ENCODE results near the gene MMP13. TPM values are rescaled to one million over a fixed set of nuclear protein-coding genes. Genes with fewer than 3 reads are reported as not detected.

The MMP13 gene
- total RNA-seq, 1 donor from 2014 or later, result 6.5 TPM

GRCh38 chr11:102900346-102900745 lies 55.2 kb downstream of the MMP13 start:
- peaks cover 9% of the 10 kb centered on the region for H3K4me1 Mint-ChIP-seq (ENCODE audit: low read depth)

More at GRCh38 chr11:102900346-102900745, 55.2 kb downstream of the MMP13 start:
- H3K36me3 Mint-ChIP-seq (ENCODE audit: low read depth), result peaks cover 2% of the 10 kb centered on the region
- H3K27me3 Mint-ChIP-seq (ENCODE audit: low read depth), result no peaks in the 10 kb centered on the region
- no peak for DNase-seq (ENCODE audit: low spot score)
- H3K27ac Mint-ChIP-seq (ENCODE audit: unreplicated experiment), result peak overlapping the region; percentile 78
- H3K9me3 Mint-ChIP-seq (ENCODE audit: low read depth), result peaks cover 6% of the 10 kb centered on the region
- TF ChIP-seq CTCF (IDR thresholded peaks at IDR 0.05), result no peak
- no peak overlapping the region for H3K4me3 Mint-ChIP-seq (ENCODE audit: unreplicated experiment)

Other genes with a start within 250 kb of the MMP13 start
- gene MMP27, start 250.0 kb downstream of the MMP13 start, total RNA-seq, result not detected in 3 replicates
- gene MMP8, start 230.8 kb downstream of the MMP13 start, total RNA-seq, result not detected in 3 replicates
- gene MMP10, start 175.1 kb downstream of the MMP13 start, total RNA-seq, result 0.15 to 0.26 TPM in 2 of 3 replicates, not detected in the other
- 0.60 to 4.1 TPM (median 3.9 TPM) in 3 replicates for gene MMP1, start 157.6 kb downstream of the MMP13 start, total RNA-seq
- not detected in 3 replicates for gene MMP3, start 112.1 kb downstream of the MMP13 start, total RNA-seq
- gene MMP12, start 80.8 kb downstream of the MMP13 start, total RNA-seq, result 0.17 to 0.18 TPM in 2 of 3 replicates, not detected in the other
- gene DCUN1D5, start 136.4 kb upstream of the MMP13 start, total RNA-seq, result 35.8 to 38.9 TPM (median 37.9 TPM) in 3 replicates
- 5.7 to 20.1 TPM (median 7.2 TPM) in 3 replicates for gene DYNC2H1, start 153.7 kb upstream of the MMP13 start, total RNA-seq